ACC112 (cell line): ENCODE data around the gene CRYBA4.

ENCODE experiments used
- H2AFZ ChIP-seq: fragments of 200-600 bp; sonication (generic); one replicate; pipeline ENCODE4 v1.6.0; 2017; ENCODE audit warnings: antibody characterized with exemption, low read length; ENCODE audit not compliant: unreplicated experiment
- H3K27ac ChIP-seq: fragments of 200-600 bp; sonication (generic); 2 replicates; pipeline ENCODE4 v1.5.1; 2014; ENCODE audit warnings: low read depth, mild to moderate bottlenecking, antibody characterized with exemption, low read length, moderate library complexity
- H3K27me3 ChIP-seq: fragments of 200-600 bp; sonication (generic); 2 replicates; pipeline ENCODE4 v1.6.1; 2014; ENCODE audit warnings: mild to moderate bottlenecking, antibody characterized with exemption, low read length, moderate library complexity, mixed read lengths; ENCODE audit not compliant: insufficient read depth
- H3K36me3 ChIP-seq: fragments of 200-600 bp; sonication (generic); 2 replicates; pipeline ENCODE4 v1.6.1; 2016; ENCODE audit warnings: mild to moderate bottlenecking, antibody characterized with exemption, low read length, moderate library complexity, mixed read lengths; ENCODE audit not compliant: insufficient read depth
- H3K4me1 ChIP-seq: fragments of 200-600 bp; sonication (generic); one replicate; pipeline ENCODE4 v1.6.1; 2016; ENCODE audit warnings: low read length, mixed read lengths; ENCODE audit not compliant: insufficient read depth, unreplicated experiment, control insufficient read depth
- H3K4me3 ChIP-seq: fragments of 200-600 bp; sonication (generic); 2 replicates; pipeline ENCODE4 v1.5.1; 2014; ENCODE audit warnings: mild to moderate bottlenecking, low read depth, low read length
- H3K79me2 ChIP-seq: fragments of 200-600 bp; sonication (generic); one replicate; pipeline ENCODE4 v1.6.0; 2016; ENCODE audit warnings: low read length; ENCODE audit not compliant: control insufficient read depth, unreplicated experiment, insufficient read depth

The CRYBA4 gene

DNA sequence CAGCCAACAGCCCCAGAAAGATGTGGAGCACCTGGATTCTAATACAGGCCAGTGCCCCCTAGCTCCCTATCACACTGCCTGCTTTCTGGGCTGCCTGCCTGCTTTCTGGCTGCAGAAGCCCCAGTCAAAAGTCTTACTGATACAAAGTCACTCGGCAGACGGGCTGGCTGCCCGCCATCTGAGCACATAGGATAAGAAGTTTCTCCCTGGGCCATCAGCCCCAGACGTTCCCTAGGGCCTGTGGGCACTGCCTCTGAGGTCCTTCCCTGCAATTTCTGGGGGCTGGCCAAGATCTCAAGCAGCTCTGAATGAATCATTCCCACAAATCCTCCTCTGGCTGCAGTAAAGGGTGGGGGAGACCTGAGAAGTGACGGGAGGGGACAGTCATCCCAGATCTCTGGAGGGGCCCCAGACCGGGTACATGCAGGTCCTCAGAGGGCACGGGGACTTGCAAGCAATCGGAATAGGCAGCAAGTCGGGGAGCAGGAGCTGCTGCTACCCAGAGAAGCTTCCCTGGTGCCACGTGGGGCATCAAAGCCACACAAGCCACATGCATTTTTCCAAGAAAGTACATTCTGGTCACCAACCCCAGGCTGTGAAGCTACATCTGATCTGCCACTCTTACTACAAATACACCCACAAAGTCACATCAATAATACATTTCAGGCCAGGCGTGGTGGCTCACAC, 36.5 kb upstream of the CRYBA4 start:
- H3K27ac ChIP-seq: peak overlapping the region; percentile 1; the same call in 1 of the 2 replicates
- H3K79me2 ChIP-seq: peaks cover 13% of the 10 kb centered on the region
- no peak overlapping the region for H2AFZ ChIP-seq
- H3K36me3 ChIP-seq: no peaks in the 10 kb centered on the region
- H3K4me1 ChIP-seq: peaks cover 10% of the 10 kb centered on the region
- H3K4me3 ChIP-seq: no peak overlapping the region
- H3K27me3 ChIP-seq: no peaks in the 10 kb centered on the region

DNA sequence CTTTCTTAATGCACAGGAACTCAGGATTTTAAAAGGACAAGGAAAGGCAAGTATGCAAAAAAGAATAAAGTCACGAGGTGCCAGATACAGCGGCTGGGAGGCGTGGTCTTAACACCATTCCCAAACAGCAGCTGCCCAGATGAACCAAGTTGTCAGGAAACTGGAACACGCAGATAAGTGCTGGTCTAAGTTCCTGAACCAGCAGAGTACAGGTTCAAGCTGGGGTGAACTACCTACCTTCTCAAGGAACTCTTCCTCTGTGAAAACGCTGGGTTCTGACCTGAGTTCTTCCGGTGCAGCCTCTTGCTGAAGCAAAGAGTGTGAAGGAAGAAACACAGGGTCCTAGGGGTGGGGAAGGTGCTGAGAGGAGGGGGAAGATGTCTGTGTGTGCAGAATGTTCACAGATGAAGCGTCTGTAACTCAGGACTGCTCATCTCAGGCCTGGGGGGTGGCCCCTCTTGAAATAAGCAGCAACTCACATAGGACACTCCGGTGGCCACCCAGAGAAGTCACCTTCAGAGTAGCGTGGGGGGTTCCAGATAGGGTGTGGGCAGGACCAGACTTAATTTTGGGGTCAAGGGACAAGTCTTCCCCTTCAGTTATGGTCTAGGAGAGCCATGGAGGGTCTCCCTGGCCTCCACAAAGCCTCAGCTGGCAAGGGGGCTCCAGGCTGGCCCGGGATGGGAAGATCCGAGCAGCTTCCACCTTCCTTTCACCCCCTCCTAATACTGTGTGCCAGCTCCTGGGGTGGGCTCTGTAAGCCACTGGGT, 35.0 kb upstream of the CRYBA4 start:
- H3K27ac ChIP-seq: no peak overlapping the region
- H3K36me3 ChIP-seq: no peaks in the 10 kb centered on the region
- no peak overlapping the region for H2AFZ ChIP-seq
- H3K27me3 ChIP-seq: no peaks in the 10 kb centered on the region
- H3K4me1 ChIP-seq: peaks cover 10% of the 10 kb centered on the region
- no peak overlapping the region for H3K4me3 ChIP-seq
- peaks cover 11% of the 10 kb centered on the region for H3K79me2 ChIP-seq

GRCh38 chr22:26587991-26588613, 33.7 kb upstream of the CRYBA4 start:
- Histone ChIP-seq H3K36me3 (no peaks in the 10 kb centered on the region), H3K27me3 (no peaks in the 10 kb centered on the region), H3K27ac (no peak overlapping the region), H2AFZ (no peak overlapping the region), H3K4me1 (peaks cover 10% of the 10 kb centered on the region), H3K4me3 (no peak overlapping the region), H3K79me2 (peaks cover 11% of the 10 kb centered on the region)

GRCh38 chr22:26588729-26589366, 32.9 kb upstream of the CRYBA4 start:
- Histone ChIP-seq H3K27ac (no peak overlapping the region), H3K4me1 (peaks cover 10% of the 10 kb centered on the region), H3K36me3 (no peaks in the 10 kb centered on the region), H2AFZ (no peak overlapping the region), H3K79me2 (peaks cover 10% of the 10 kb centered on the region), H3K4me3 (peak overlapping the region; percentile 89), H3K27me3 (no peaks in the 10 kb centered on the region)

GRCh38 chr22:26589367-26589844, 32.4 kb upstream of the CRYBA4 start:
- Histone ChIP-seq H3K27ac (no peak overlapping the region), H3K4me1 (peaks cover 10% of the 10 kb centered on the region), H3K79me2 (peaks cover 7% of the 10 kb centered on the region), H3K36me3 (no peaks in the 10 kb centered on the region), H2AFZ (peak overlapping the region; percentile 81), H3K27me3 (no peaks in the 10 kb centered on the region), H3K4me3 (peak overlapping the region; percentile 89)

DNA sequence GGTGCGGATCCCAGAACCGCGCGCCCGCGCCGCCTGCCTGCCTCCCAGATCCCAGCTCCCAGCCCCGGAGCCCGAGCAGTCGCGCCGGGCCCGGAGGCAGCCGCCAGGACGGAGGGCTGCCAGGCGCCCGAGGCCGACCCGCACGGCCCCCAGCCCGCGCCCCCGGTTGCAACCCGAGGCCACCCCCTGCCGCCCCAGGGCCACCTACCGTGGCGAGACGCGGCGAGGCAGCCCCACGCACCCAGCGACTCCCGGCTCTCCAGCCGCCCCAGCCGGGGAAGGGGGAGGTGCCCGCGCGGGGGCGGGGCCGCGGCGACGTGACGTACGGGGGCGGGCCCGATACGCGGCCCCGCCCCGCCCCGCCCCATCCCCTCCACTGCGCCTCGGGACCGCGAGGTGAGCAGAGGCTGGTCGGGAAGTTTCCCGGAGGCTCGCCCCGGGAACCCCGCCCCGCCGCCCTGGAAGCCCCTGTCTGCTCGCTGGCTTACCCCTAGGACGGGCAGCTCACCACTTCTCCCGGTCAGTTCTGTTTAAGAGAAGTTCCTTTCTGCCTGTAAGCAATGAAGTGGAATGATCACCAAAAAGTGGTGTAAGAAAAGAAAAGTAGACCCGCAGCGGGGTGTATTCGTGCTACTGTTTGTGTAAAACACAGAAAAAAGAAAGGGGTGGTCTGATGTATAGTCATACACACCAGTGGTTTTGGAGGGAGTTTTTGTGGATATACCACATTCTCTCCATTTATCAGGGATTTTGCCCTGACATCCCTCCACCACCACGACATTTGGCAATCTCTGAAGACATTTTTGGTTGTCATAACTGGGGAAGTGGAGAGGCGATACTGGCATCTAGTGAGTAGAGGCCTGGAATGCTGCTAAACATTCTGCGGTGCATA, 31.7 kb upstream of the CRYBA4 start, which contains the start of gene TPST2:
TSS of gene TPST2 (minus strand) at position 288 of the 892 bp plus-strand sequence. CDS start 48,502 bp downstream, outside the sequence.
- peaks cover 5% of the 10 kb centered on the region for H3K4me1 ChIP-seq
- peak within 1 kb of the TSS; percentile 81 for H2AFZ ChIP-seq
- no peaks in the 10 kb centered on the region for H3K36me3 ChIP-seq
- H3K4me3 ChIP-seq: peak within 1 kb of the TSS; percentile 89
- peaks cover 7% of the 10 kb centered on the region for H3K79me2 ChIP-seq
- H3K27ac ChIP-seq: no peak within 1 kb of the TSS
- no peaks in the 10 kb centered on the region for H3K27me3 ChIP-seq

DNA sequence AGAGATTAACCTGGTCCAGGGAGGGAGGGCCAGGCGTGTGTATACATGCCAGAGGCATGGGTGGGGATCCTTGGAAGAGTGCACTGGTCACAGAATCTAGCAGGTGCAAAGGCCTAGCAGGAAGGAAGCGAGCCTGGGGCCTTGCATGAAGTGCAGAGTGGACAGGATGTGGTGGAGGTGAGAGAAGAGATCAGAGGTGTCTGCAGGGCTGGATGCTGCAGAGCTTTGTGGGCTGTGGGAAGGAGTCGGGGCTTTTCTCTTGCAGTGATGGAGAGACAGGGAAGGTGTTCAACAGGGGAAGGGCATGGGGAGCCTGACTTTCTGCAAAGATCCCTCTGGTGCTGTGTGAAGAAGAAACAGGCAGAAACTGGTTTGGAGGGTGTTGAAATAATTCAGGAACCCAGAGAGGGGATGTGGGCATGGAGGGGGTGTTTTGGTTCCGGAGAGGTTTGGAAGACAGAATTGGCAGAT, 29.3 kb upstream of the CRYBA4 start:
- no peaks in the 10 kb centered on the region for H3K4me1 ChIP-seq
- H3K79me2 ChIP-seq: peaks cover 7% of the 10 kb centered on the region
- no peaks in the 10 kb centered on the region for H3K36me3 ChIP-seq
- H3K27ac ChIP-seq: no peak overlapping the region
- H3K27me3 ChIP-seq: no peaks in the 10 kb centered on the region
- no peak overlapping the region for H2AFZ ChIP-seq
- H3K4me3 ChIP-seq: no peak overlapping the region

- Histone ChIP-seq H3K4me3 (no peak overlapping the region), H3K27me3 (no peaks in the 10 kb centered on the region), H3K27ac (no peak overlapping the region), H2AFZ (no peak overlapping the region), H3K4me1 (no peaks in the 10 kb centered on the region), H3K79me2 (peaks cover 5% of the 10 kb centered on the region), H3K36me3 (no peaks in the 10 kb centered on the region)
Measured at GRCh38 chr22:26593763-26594162, 28.0 kb upstream of the CRYBA4 start.

DNA sequence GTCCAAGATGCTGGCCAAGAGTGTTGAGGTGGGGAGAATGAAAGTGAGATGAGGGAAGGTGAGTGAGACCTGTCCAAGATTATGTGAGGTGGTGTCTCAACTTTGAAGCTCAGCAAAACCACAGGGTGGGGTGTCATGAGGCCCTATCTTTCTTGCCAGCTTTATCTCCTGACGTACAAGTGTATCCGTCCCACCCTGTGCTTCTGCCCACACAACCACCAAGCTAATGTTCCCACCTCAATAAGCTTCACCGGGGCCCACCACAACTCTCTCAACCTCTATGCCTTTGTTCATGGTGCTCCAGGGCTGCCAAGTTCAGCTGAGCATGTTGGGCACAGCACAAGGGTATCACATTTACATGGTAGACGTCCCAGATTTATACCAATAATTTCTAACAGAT, 24.7 kb upstream of the CRYBA4 start:
- no peak overlapping the region for H3K27ac ChIP-seq
- no peaks in the 10 kb centered on the region for H3K4me1 ChIP-seq
- H3K4me3 ChIP-seq: no peak overlapping the region
- H3K27me3 ChIP-seq: no peaks in the 10 kb centered on the region; the same call in 1 of the 2 replicates
- no peak overlapping the region for H2AFZ ChIP-seq
- H3K36me3 ChIP-seq: no peaks in the 10 kb centered on the region
- H3K79me2 ChIP-seq: no peaks in the 10 kb centered on the region
